ENCODE data around the gene WASF2. TPM values are rescaled to one million over a fixed set of nuclear protein-coding genes. Genes with fewer than 3 reads are reported as not detected.
"Not testable (repeated sequence)": the region's sequence is repeated elsewhere in the genome, so short reads cannot be mapped to it uniquely, and the experiment has no call there.

The WASF2 gene
- total RNA-seq, 2 donors from 2014 or later = 60.1 to 83.7 TPM

DNA sequence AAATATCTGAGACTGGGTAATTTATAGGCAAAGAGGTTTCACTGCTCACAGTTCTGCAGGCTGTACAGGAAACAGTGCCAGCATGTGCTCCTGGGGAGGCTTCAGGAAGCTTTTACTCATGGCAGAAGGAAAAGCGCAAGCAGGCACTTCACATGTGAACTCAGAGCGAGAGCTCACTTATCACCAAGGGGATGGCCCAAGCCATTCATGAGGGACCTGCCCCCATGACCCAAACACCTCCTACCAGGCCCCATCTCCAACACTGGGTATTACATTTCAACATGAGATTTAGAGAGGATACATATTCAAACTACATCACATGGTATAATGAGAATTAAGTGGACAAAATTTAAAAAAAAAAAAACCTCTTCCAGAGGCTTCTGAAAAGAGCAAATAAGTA lies 13.7 kb downstream of the WASF2 start:
- peaks cover 27 to 58% of the 10 kb centered on the region in 2 donors for H3K4me1 ChIP-seq (ENCODE audit: control insufficient read depth in 1 of 2, low read depth in 2 of 2)
- H3K4me3 ChIP-seq = no peak overlapping the region
- no peaks in the 10 kb centered on the region for H3K36me3 ChIP-seq
- TF ChIP-seq, protein P1, sequence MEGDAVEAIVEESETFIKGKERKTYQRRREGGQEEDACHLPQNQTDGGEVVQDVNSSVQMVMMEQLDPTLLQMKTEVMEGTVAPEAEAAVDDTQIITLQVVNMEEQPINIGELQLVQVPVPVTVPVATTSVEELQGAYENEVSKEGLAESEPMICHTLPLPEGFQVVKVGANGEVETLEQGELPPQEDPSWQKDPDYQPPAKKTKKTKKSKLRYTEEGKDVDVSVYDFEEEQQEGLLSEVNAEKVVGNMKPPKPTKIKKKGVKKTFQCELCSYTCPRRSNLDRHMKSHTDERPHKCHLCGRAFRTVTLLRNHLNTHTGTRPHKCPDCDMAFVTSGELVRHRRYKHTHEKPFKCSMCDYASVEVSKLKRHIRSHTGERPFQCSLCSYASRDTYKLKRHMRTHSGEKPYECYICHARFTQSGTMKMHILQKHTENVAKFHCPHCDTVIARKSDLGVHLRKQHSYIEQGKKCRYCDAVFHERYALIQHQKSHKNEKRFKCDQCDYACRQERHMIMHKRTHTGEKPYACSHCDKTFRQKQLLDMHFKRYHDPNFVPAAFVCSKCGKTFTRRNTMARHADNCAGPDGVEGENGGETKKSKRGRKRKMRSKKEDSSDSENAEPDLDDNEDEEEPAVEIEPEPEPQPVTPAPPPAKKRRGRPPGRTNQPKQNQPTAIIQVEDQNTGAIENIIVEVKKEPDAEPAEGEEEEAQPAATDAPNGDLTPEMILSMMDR (IDR thresholded peaks at IDR 0.05) = no peak
- H3K27me3 ChIP-seq (replicated peaks; ENCODE audit: insufficient read depth) = no peaks in the 10 kb centered on the region
- ATAC-seq (ENCODE audit: insufficient number of reproducible peaks, low FRiP score, low read depth) = no peak
- H3K27ac ChIP-seq = no peak overlapping the region
- H3K9me3 ChIP-seq = no peaks in the 10 kb centered on the region
- DNase-seq (ENCODE audit: low spot score) = no peak

GRCh38 chr1:27475720-27476119 lies 14.2 kb downstream of the WASF2 start:
- Histone ChIP-seq H3K27ac (no peak overlapping the region), H3K4me3 (no peak overlapping the region), H3K9me3 (no peaks in the 10 kb centered on the region), H3K4me1 (ENCODE audit: control insufficient read depth in 1 of 2, low read depth in 2 of 2) (peaks cover 27 to 57% of the 10 kb centered on the region in 2 donors), H3K27me3 (replicated peaks; ENCODE audit: insufficient read depth) (no peaks in the 10 kb centered on the region), H3K36me3 (no peaks in the 10 kb centered on the region)
- TF ChIP-seq, protein P1 (IDR thresholded peaks at IDR 0.05) = no peak
- ATAC-seq (ENCODE audit: insufficient number of reproducible peaks, low FRiP score, low read depth) (no peak), DNase-seq (ENCODE audit: low spot score) (no peak)

- H3K9me3 ChIP-seq = no peaks in the 10 kb centered on the region
- TF ChIP-seq, protein P1 (IDR thresholded peaks at IDR 0.05) = no peak
- H3K27me3 ChIP-seq (replicated peaks; ENCODE audit: insufficient read depth) = no peaks in the 10 kb centered on the region
- no peak overlapping the region for H3K27ac ChIP-seq
- DNase-seq (ENCODE audit: low spot score) (no peak), ATAC-seq (ENCODE audit: insufficient number of reproducible peaks, low FRiP score, low read depth) (no peak)
- peaks cover 27 to 57% of the 10 kb centered on the region in 2 donors for H3K4me1 ChIP-seq (ENCODE audit: control insufficient read depth in 1 of 2, low read depth in 2 of 2)
- H3K36me3 ChIP-seq = no peaks in the 10 kb centered on the region
- no peak overlapping the region for H3K4me3 ChIP-seq
Measured at GRCh38 chr1:27473755-27474154, 16.2 kb downstream of the WASF2 start.

DNA sequence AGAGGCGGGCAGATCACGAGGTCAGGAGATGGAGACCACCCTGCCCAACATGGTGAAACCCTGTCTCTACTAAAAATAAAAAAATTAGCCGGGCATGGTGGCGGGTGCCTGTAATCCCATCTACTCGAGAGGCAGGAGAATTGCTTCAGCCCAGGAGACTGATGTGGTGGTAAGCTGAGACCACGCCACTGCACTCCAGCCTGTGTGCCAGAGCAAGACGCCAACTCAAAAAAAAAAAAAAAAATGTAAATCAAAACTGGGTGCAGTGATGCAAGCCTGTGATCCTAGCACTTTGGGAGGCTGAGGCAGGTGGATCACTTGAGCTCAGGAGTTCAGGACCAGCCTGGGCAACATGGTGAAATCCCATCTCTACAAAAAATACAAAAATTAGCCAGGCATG lies 17.9 kb downstream of the WASF2 start:
- H3K4me3 ChIP-seq; ATAC-seq (ENCODE audit: insufficient number of reproducible peaks, low FRiP score, low read depth); H3K27me3 ChIP-seq (replicated peaks; ENCODE audit: insufficient read depth); H3K36me3 ChIP-seq; DNase-seq (ENCODE audit: low spot score); H3K9me3 ChIP-seq; H3K27ac ChIP-seq: not testable (repeated sequence)
- H3K4me1 ChIP-seq (ENCODE audit: control insufficient read depth in 1 of 2, low read depth in 2 of 2) = peaks cover 27 to 59% of the 10 kb centered on the region in 2 donors

GRCh38 chr1:27471477-27471876 lies 18.5 kb downstream of the WASF2 start:
- TF ChIP-seq, protein P1 (IDR thresholded peaks at IDR 0.05) = no peak
- H3K4me1 ChIP-seq (ENCODE audit: control insufficient read depth in 1 of 2, low read depth in 2 of 2) = peaks cover 27 to 54% of the 10 kb centered on the region in 2 donors
- no peak overlapping the region for H3K27ac ChIP-seq

DNA sequence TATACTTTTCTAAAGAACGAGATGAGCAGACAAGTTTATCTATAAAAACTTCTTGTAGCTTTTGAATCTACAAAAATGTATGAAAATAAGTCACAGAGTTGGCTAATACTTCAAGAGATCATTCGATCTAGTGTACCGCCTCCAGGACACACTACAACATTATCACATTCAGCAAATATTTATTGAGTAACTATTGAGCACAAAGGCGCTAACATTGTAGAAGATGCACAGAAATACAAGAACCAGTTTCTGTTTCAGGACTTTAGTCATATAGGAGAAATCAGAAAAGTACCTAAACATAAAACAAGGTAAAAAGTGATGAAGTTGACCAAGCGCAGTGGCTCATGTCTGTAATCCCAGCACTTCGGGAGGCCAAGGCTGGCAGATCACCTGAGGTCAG lies 20.6 kb downstream of the WASF2 start:
- Histone ChIP-seq H3K27me3 (replicated peaks; ENCODE audit: insufficient read depth) (no peaks in the 10 kb centered on the region), H3K9me3 (no peaks in the 10 kb centered on the region), H3K27ac (no peak overlapping the region), H3K36me3 (peaks cover 5% of the 10 kb centered on the region), H3K4me1 (ENCODE audit: control insufficient read depth in 1 of 2, low read depth in 2 of 2) (peaks cover 15 to 39% of the 10 kb centered on the region in 2 donors), H3K4me3 (no peak overlapping the region)
- ATAC-seq (ENCODE audit: insufficient number of reproducible peaks, low FRiP score, low read depth) = no peak
- TF ChIP-seq, protein P1 (IDR thresholded peaks at IDR 0.05) = no peak
- DNase-seq (ENCODE audit: low spot score) = no peak

More at GRCh38 chr1:27471477-27471876, 18.5 kb downstream of the WASF2 start:
- ATAC-seq (ENCODE audit: insufficient number of reproducible peaks, low FRiP score, low read depth) (no peak), DNase-seq (ENCODE audit: low spot score) (no peak)
- Histone ChIP-seq H3K27me3 (replicated peaks; ENCODE audit: insufficient read depth) (no peaks in the 10 kb centered on the region), H3K4me3 (no peak overlapping the region), H3K9me3 (no peaks in the 10 kb centered on the region), H3K36me3 (peaks cover 1% of the 10 kb centered on the region)

GRCh38 chr1:27468378-27468777 lies 21.6 kb downstream of the WASF2 start:
- peaks cover 7 to 30% of the 10 kb centered on the region in 2 donors for H3K4me1 ChIP-seq (ENCODE audit: control insufficient read depth in 1 of 2, low read depth in 2 of 2)
- not testable (repeated sequence) for DNase-seq (ENCODE audit: low spot score); H3K4me3 ChIP-seq; H3K27me3 ChIP-seq (replicated peaks; ENCODE audit: insufficient read depth); H3K36me3 ChIP-seq; H3K27ac ChIP-seq; H3K9me3 ChIP-seq; ATAC-seq (ENCODE audit: insufficient number of reproducible peaks, low FRiP score, low read depth)
